Measurements from ENCODE around the gene TENM3. TPM values are rescaled to one million over a fixed set of nuclear protein-coding genes. Genes with fewer than 3 reads are reported as not detected.

The TENM3 gene
- total and polyA plus RNA-seq, 7 experiments from 2014 or later: not detected

GRCh38 chr4:182350041-182350440 is 106.8 kb downstream of the TENM3 start:
- H3K9me3 ChIP-seq (ENCODE audit: control insufficient read depth in 2 of 3, low read length in 3 of 3): no peaks in the 10 kb centered on the region
- peaks cover 0 to 5% (median 0%) of the 10 kb centered on the region in 11 donors for H3K9me3 Mint-ChIP-seq
- CTCF ChIA-PET: no interaction called here
- no peak overlapping the region for H3K27ac Mint-ChIP-seq
- no peaks in the 10 kb centered on the region for H3K36me3 ChIP-seq (ENCODE audit: control insufficient read depth in 2 of 3, insufficient read depth in 3 of 3, low read length in 3 of 3)
- DNase-seq (no peak), ATAC-seq (no peak)
- no peak overlapping the region for H3K4me3 Mint-ChIP-seq
- POLR2A ChIA-PET: no interaction called here
- no peaks in the 10 kb centered on the region for H3K36me3 Mint-ChIP-seq
- intact Hi-C loops (cut with micrococcal nuclease): no loop called here
- H3K4me1 ChIP-seq (ENCODE audit: control insufficient read depth in 2 of 2, insufficient read depth in 2 of 2, low read length in 2 of 2): no peaks in the 10 kb centered on the region
- H3K27me3 ChIP-seq (ENCODE audit: control insufficient read depth in 2 of 2, insufficient read depth in 2 of 2, low read length in 2 of 2): no peaks in the 10 kb centered on the region
- H3K27me3 Mint-ChIP-seq: peaks cover 0 to 21% (median 11%) of the 10 kb centered on the region in 5 donors
- H3K27ac ChIP-seq (ENCODE audit: low read depth, low read length): no peak overlapping the region
- H3K4me3 ChIP-seq (ENCODE audit: low read length): no peak overlapping the region
- H3K4me1 Mint-ChIP-seq: no peaks in the 10 kb centered on the region

- H3K27ac Mint-ChIP-seq: no peak overlapping the region
- ChIA-PET POLR2A (no interaction called here), CTCF (no interaction called here)
- no peaks in the 10 kb centered on the region for H3K4me1 ChIP-seq (ENCODE audit: control insufficient read depth in 2 of 2, insufficient read depth in 2 of 2, low read length in 2 of 2)
- no peaks in the 10 kb centered on the region for H3K4me1 Mint-ChIP-seq
- ATAC-seq (no peak), DNase-seq (no peak)
- H3K4me3 ChIP-seq (ENCODE audit: low read length): no peak overlapping the region
- H3K27ac ChIP-seq (ENCODE audit: low read depth, low read length): no peak overlapping the region
- intact Hi-C loops (cut with micrococcal nuclease): no loop called here
- H3K9me3 Mint-ChIP-seq: peaks cover 0 to 7% (median 4%) of the 10 kb centered on the region in 11 donors
- H3K36me3 Mint-ChIP-seq: peaks cover 0 to 4% (median 0%) of the 10 kb centered on the region in 5 donors
- no peaks in the 10 kb centered on the region for H3K27me3 ChIP-seq (ENCODE audit: control insufficient read depth in 2 of 2, insufficient read depth in 2 of 2, low read length in 2 of 2)
- H3K9me3 ChIP-seq (ENCODE audit: control insufficient read depth in 2 of 3, low read length in 3 of 3): no peaks in the 10 kb centered on the region
- H3K36me3 ChIP-seq (ENCODE audit: control insufficient read depth in 2 of 3, insufficient read depth in 3 of 3, low read length in 3 of 3): no peaks in the 10 kb centered on the region
- H3K27me3 Mint-ChIP-seq: peaks cover 0 to 8% (median 5%) of the 10 kb centered on the region in 5 donors
- H3K4me3 Mint-ChIP-seq: no peak overlapping the region
Measured at GRCh38 chr4:182351485-182351884, 108.3 kb downstream of the TENM3 start.

GRCh38 chr4:182354106-182354505 is 110.9 kb downstream of the TENM3 start:
- no peaks in the 10 kb centered on the region for H3K36me3 ChIP-seq (ENCODE audit: control insufficient read depth in 2 of 3, insufficient read depth in 3 of 3, low read length in 3 of 3)
- DNase-seq (no peak), ATAC-seq (no peak)
- H3K4me3 ChIP-seq (ENCODE audit: low read length): no peak overlapping the region
- ChIA-PET CTCF (no interaction called here), POLR2A (no interaction called here)
- Mint-ChIP-seq H3K4me1 (no peaks in the 10 kb centered on the region), H3K27me3 (peaks cover 0 to 3% (median 0%) of the 10 kb centered on the region in 5 donors), H3K27ac (no peak overlapping the region), H3K36me3 (peaks cover 0 to 4% (median 0%) of the 10 kb centered on the region in 5 donors), H3K9me3 (peaks cover 0 to 7% (median 4%) of the 10 kb centered on the region in 11 donors), H3K4me3 (no peak overlapping the region)
- no peak overlapping the region for H3K27ac ChIP-seq (ENCODE audit: low read depth, low read length)
- no peaks in the 10 kb centered on the region for H3K4me1 ChIP-seq (ENCODE audit: control insufficient read depth in 2 of 2, insufficient read depth in 2 of 2, low read length in 2 of 2)
- intact Hi-C loops (cut with micrococcal nuclease): no loop called here
- no peaks in the 10 kb centered on the region for H3K9me3 ChIP-seq (ENCODE audit: control insufficient read depth in 2 of 3, low read length in 3 of 3)
- no peaks in the 10 kb centered on the region for H3K27me3 ChIP-seq (ENCODE audit: control insufficient read depth in 2 of 2, insufficient read depth in 2 of 2, low read length in 2 of 2)

GRCh38 chr4:182354867-182355266 is 111.7 kb downstream of the TENM3 start:
- ATAC-seq (no peak), DNase-seq (no peak)
- Histone ChIP-seq H3K9me3 (ENCODE audit: control insufficient read depth in 2 of 3, low read length in 3 of 3) (no peaks in the 10 kb centered on the region), H3K36me3 (ENCODE audit: control insufficient read depth in 2 of 3, insufficient read depth in 3 of 3, low read length in 3 of 3) (no peaks in the 10 kb centered on the region), H3K27ac (ENCODE audit: low read depth, low read length) (no peak overlapping the region), H3K4me1 (ENCODE audit: control insufficient read depth in 2 of 2, insufficient read depth in 2 of 2, low read length in 2 of 2) (no peaks in the 10 kb centered on the region), H3K4me3 (ENCODE audit: low read length) (no peak overlapping the region), H3K27me3 (ENCODE audit: control insufficient read depth in 2 of 2, insufficient read depth in 2 of 2, low read length in 2 of 2) (no peaks in the 10 kb centered on the region)
- Mint-ChIP-seq H3K4me1 (no peaks in the 10 kb centered on the region), H3K4me3 (no peak overlapping the region), H3K27ac (no peak overlapping the region), H3K9me3 (peaks cover 0 to 9% (median 5%) of the 10 kb centered on the region in 11 donors), H3K27me3 (peaks cover 0 to 3% (median 0%) of the 10 kb centered on the region in 5 donors), H3K36me3 (peaks cover 0 to 4% (median 0%) of the 10 kb centered on the region in 5 donors)
- intact Hi-C loops (cut with micrococcal nuclease): no loop called here
- POLR2A ChIA-PET: no interaction called here
- CTCF ChIA-PET: no interaction called here

GRCh38 chr4:182367153-182367552 is 124.0 kb downstream of the TENM3 start:
- Mint-ChIP-seq H3K27ac (no peak overlapping the region), H3K36me3 (no peaks in the 10 kb centered on the region), H3K9me3 (peaks cover 0 to 3% (median 0%) of the 10 kb centered on the region in 11 donors), H3K4me1 (no peaks in the 10 kb centered on the region), H3K27me3 (peaks cover 0 to 22% (median 7%) of the 10 kb centered on the region in 5 donors), H3K4me3 (no peak overlapping the region)
- DNase-seq (no peak), ATAC-seq (no peak)
- no peak overlapping the region for H3K4me3 ChIP-seq (ENCODE audit: low read length)
- intact Hi-C loops (cut with micrococcal nuclease): no loop called here
- CTCF ChIA-PET: no interaction called here
- no peaks in the 10 kb centered on the region for H3K36me3 ChIP-seq (ENCODE audit: control insufficient read depth in 2 of 3, insufficient read depth in 3 of 3, low read length in 3 of 3)
- POLR2A ChIA-PET: no interaction called here
- no peaks in the 10 kb centered on the region for H3K4me1 ChIP-seq (ENCODE audit: control insufficient read depth in 2 of 2, insufficient read depth in 2 of 2, low read length in 2 of 2)
- H3K9me3 ChIP-seq (ENCODE audit: control insufficient read depth in 2 of 3, low read length in 3 of 3): no peaks in the 10 kb centered on the region
- H3K27ac ChIP-seq (ENCODE audit: low read depth, low read length): no peak overlapping the region
- H3K27me3 ChIP-seq (ENCODE audit: control insufficient read depth in 2 of 2, insufficient read depth in 2 of 2, low read length in 2 of 2): no peaks in the 10 kb centered on the region

GRCh38 chr4:182369211-182369610 is 126.0 kb downstream of the TENM3 start:
- Mint-ChIP-seq H3K27me3 (peaks cover 0 to 22% (median 7%) of the 10 kb centered on the region in 5 donors), H3K4me3 (no peak overlapping the region)

GRCh38 chr4:182370491-182370890 is 127.3 kb downstream of the TENM3 start:
- DNase-seq: no peak
- ATAC-seq: no peak
- peaks cover 0 to 3% (median 0%) of the 10 kb centered on the region in 11 donors for H3K9me3 Mint-ChIP-seq
- no peaks in the 10 kb centered on the region for H3K36me3 Mint-ChIP-seq
- no peaks in the 10 kb centered on the region for H3K36me3 ChIP-seq (ENCODE audit: control insufficient read depth in 2 of 3, insufficient read depth in 3 of 3, low read length in 3 of 3)
- no peaks in the 10 kb centered on the region for H3K4me1 ChIP-seq (ENCODE audit: control insufficient read depth in 2 of 2, insufficient read depth in 2 of 2, low read length in 2 of 2)
- H3K4me3 ChIP-seq (ENCODE audit: low read length): no peak overlapping the region
- no peak overlapping the region for H3K4me3 Mint-ChIP-seq
- H3K27ac Mint-ChIP-seq: no peak overlapping the region
- intact Hi-C loops (cut with micrococcal nuclease): no loop called here
- ChIA-PET POLR2A (no interaction called here), CTCF (no interaction called here)
- H3K27me3 Mint-ChIP-seq: peaks cover 0 to 11% (median 7%) of the 10 kb centered on the region in 5 donors
- no peaks in the 10 kb centered on the region for H3K27me3 ChIP-seq (ENCODE audit: control insufficient read depth in 2 of 2, insufficient read depth in 2 of 2, low read length in 2 of 2)
- no peak overlapping the region for H3K27ac ChIP-seq (ENCODE audit: low read depth, low read length)
- no peaks in the 10 kb centered on the region for H3K4me1 Mint-ChIP-seq
- H3K9me3 ChIP-seq (ENCODE audit: control insufficient read depth in 2 of 3, low read length in 3 of 3): no peaks in the 10 kb centered on the region

More at GRCh38 chr4:182369211-182369610, 126.0 kb downstream of the TENM3 start:
- Histone ChIP-seq H3K27me3 (ENCODE audit: control insufficient read depth in 2 of 2, insufficient read depth in 2 of 2, low read length in 2 of 2) (no peaks in the 10 kb centered on the region), H3K27ac (ENCODE audit: low read depth, low read length) (no peak overlapping the region), H3K36me3 (ENCODE audit: control insufficient read depth in 2 of 3, insufficient read depth in 3 of 3, low read length in 3 of 3) (no peaks in the 10 kb centered on the region), H3K4me3 (ENCODE audit: low read length) (no peak overlapping the region), H3K9me3 (ENCODE audit: control insufficient read depth in 2 of 3, low read length in 3 of 3) (no peaks in the 10 kb centered on the region), H3K4me1 (ENCODE audit: control insufficient read depth in 2 of 2, insufficient read depth in 2 of 2, low read length in 2 of 2) (no peaks in the 10 kb centered on the region)
- DNase-seq (no peak), ATAC-seq (no peak)
- POLR2A ChIA-PET: no interaction called here
- H3K9me3 Mint-ChIP-seq: peaks cover 0 to 3% (median 0%) of the 10 kb centered on the region in 11 donors
- CTCF ChIA-PET: no interaction called here
- no peak overlapping the region for H3K27ac Mint-ChIP-seq
- H3K36me3 Mint-ChIP-seq: no peaks in the 10 kb centered on the region
- no peaks in the 10 kb centered on the region for H3K4me1 Mint-ChIP-seq
- intact Hi-C loops (cut with micrococcal nuclease): no loop called here
